Neural progenitor cell (in vitro differentiated cells): ENCODE results near the gene ZNF664.

ENCODE experiments used
- CTCF ChIP-seq: fragments of 200-600 bp; sonication (generic); IDR thresholded peaks from 2 replicates; pipeline ENCODE4 v1.5.1; 2017; ENCODE audit warnings: antibody characterized with exemption, mild to moderate bottlenecking
- EZH2phosphoT487 ChIP-seq: fragments of 200-600 bp; sonication (generic); IDR thresholded peaks from 2 replicates; pipeline ENCODE4 v1.6.1; 2017; ENCODE audit warnings: antibody characterized with exemption

GRCh38 chr12:123931686-123932321 lies 41.2 kb upstream of the ZNF664 start:
- TF ChIP-seq CTCF = no peak
- TF ChIP-seq EZH2phosphoT487 = no peak
